Stimulated activated CD4-positive, alpha-beta T cell treated with anti-CD3 and anti-CD28 coated beads, Interleukin-12 subunit alpha, Interleukin-12 subunit beta, amount 100 ng/mL, for 24 hours (primary cell): ENCODE results near the gene IFT43.
A peak's percentile ranks its signal among the peaks of the same experiment; 100 is the strongest.

Source experiments
- DNase-seq, 2 experiments: peaks; one replicate each; pipeline ENCODE4 v3.0.0-alpha.2; 2020; ENCODE audit warnings: low read depth in 2 of 2

IFT43 gene

DNA sequence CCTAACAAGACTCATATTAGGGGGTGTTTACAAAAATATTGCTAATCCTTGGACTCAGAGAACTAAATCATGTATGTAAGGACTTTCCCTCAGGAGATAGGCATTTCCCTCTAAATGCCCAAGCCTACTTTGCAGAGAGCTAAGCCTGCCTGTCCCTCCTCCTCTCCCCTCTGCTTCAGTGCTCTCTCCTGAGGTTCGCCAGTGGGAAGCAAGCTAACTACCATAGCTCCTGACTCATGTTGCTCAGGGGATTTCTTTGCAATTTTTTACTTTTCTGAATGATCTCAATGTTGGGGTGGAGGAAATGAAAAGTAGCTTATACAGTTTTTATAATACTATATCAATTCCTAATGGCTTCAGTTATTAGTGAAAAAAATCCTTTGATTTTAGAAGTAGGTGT lies 29.6 kb downstream of the IFT43 start:
- DNase-seq: no peak

DNA sequence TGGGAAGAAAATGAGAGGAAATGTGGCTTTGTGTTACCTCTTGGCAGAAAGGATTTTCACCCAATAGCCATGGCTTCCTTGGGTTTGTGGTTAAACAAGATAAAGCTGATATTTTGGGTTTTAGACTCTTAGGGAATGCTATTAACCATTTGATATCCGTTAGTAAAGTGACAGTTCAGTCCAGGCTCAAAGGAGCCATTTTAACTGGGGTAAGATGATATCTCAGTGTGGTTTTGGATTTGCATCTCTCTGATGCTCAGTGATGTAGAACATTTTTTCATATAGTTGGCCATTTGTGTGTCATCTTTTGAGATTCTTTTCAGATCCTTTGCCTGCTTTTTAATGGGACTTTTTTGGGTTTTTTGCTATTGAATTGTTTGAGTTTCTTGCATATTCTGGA lies 30.1 kb downstream of the IFT43 start:
- DNase-seq: no peak

- DNase-seq: no peak
Measured at GRCh38 chr14:76019676-76020075, 34.1 kb downstream of the IFT43 start.

DNA sequence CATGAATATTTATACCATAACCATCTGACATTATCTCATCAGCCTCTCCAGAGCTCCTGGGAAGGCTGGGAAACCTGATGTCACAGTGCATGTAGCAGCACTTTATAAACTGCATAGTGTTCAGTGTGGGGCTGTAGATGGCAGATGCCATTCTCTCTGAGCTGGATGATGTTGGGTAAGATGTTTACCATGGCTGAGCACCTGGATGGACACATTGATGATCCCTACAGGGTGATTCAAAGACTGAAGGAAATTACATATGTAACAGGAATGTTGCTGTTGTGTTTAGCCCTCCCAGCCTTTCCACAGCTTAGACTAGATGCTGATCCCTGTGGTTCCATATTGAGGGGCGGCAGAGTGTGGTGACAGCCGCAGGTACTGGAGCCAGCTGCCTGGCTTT lies 37.4 kb downstream of the IFT43 start:
- DNase-seq: no peak

GRCh38 chr14:76023757-76024156 lies 38.2 kb downstream of the IFT43 start:
- DNase-seq: no peak

DNA sequence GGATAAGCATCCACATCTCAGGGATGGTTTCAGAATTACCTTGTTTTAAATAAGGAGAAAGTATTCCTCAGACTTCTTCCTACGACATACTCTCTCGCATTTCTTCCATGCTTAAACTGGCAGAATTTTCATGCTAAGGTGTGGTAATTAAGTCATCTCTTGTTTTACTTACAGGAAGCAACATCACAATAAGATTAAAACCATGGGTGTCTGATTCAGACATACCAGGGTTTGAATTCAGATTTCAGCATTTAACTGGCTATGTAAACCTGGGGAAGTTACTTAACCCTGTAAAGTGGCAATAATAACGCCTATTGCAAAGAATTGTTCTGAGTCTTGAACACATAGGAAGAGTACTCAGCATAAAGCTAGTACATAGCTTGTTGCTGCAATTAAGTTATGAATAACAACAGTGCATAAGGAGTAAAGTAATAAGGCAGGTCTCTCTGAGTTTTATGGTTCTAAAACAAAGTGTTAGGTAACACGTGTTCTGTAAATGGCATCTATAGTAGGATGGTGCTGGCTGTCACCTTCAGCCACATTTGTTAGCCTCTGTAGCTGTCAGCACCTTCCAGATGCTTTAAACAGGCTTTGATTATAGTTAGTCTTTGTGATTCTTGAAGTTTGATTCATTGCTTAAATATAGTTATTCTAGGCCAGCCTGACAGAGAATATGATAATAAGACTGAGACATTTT lies 38.8 kb downstream of the IFT43 start:
- DNase-seq: no peak

GRCh38 chr14:76034566-76034965 lies 49.0 kb downstream of the IFT43 start:
- no peak for DNase-seq

DNA sequence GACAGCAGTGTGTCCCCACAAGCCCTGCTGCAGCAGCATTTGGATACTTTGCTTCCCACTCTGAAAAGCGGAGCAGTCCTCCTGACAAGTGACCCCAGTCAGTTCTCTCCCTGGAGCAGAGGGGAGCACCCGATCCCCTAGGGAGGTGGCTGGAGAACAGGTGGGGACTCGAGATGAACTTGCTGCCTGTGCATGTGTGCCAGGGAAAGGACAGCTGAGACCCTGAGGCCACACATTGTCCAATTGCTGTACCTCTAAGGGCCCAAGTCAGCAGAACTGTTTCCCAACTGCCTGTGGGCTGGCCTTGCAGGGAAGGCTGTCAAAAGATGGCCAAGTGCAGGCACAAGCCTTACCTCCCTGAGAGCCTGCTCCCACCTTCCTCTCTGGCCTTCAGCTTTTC lies 55.1 kb downstream of the IFT43 start:
- no peak for DNase-seq

DNA sequence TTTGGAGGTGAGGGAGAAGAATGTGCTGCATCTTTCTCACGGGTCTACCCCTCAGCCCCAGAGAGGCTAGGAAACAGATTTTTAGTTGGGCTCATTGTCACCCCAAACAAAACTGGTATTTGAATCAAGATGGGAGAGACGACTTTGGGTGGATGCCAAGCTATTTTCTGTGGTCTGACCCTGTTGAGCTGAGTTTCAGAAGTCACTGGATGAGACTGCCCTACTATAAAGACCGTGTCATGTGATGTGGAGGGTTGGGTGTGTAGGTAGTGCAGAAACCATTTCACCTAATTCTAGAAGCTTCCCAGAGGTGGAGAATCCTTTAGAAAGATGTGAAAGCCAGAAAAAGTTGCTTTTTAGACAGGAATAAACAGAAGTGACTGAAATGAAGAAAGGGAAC lies 60.2 kb downstream of the IFT43 start:
- no peak for DNase-seq

GRCh38 chr14:76050250-76050649 lies 64.7 kb downstream of the IFT43 start:
- no peak for DNase-seq

DNA sequence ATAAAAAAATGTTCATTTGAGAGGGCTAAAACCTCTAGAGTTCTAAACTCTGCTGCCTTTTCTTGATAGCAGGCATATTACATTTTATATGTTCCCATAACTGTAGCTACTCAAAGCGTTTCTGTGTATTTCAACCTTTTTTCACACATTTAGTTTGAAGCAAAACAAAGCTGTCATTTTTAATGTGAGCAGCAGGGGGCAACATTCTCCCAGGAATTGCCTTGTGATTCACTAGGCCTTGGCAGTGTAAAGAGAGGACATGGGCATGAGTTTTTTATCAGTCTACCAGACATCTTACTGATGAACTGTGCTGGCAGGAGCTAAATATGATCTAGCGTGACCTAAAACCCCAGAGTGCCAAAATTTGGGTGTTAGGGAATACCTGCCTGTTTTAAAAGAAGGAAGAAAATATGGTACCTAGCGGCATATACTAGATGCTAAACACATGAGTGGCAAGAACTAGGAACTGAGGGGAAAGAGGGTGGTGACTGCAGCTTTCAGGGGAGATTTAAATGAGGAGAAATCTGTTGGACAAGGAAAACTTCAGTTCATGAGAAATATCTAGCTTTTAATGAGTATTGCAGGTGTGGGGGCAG lies 65.3 kb downstream of the IFT43 start:
- peak; percentile 12 to 45 for DNase-seq

DNA sequence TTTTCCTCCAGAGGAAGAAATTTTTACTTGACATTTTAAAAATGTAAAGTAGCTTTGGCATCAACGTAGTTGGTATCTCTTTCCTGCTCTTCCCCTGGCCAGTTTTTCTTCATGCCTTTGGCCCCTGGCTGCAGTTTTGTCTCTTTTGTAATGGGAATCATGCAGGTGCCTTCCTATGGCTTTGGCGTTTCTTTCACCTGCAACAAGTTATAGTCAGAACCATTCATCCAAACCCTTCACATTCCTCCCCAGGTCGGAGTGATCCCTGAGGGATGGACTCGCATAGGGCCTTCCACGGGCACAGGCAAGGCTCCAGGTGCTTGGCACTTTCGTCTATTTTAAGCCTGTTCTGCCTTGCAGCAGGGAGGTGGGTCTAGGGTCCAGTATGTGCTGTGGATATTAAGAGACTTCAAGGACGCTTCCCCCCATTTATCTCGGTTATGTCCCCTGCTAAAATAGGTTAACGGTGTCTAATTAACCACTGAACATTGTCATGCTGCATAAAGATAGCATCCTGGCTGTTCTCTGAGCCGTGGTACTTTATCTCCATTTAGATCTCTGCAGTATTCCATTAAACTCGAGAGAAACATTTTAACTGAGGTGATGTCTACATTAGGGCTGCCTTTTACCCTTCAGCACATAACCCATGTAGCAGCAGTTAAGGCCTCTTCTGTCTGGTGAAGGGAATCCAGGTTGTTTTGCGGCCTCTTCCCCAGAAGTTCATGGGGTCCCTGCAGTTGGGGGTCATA lies 66.3 kb downstream of the IFT43 start:
- no peak for DNase-seq

- DNase-seq: no peak
Measured at GRCh38 chr14:76053572-76054355, 68.2 kb downstream of the IFT43 start.

DNA sequence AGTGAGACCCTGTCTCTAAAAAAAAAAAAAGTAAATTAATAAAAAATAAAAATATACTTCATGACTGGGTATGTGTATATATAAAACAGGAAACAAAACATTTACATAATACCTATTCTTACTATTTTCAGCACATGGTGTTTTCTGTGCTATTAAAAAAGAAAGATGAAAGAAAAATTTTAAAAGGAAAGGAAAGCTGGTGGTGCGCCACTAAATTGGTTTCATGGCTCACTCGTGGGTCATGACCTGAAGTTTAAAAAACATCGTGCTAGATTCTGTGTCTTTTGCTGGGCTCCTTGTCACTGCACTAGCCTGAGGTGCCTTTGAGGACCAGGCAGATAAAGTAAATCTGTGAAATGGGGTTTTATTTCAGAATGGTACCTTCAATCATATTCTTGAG lies 69.8 kb downstream of the IFT43 start:
- DNase-seq: no peak

DNA sequence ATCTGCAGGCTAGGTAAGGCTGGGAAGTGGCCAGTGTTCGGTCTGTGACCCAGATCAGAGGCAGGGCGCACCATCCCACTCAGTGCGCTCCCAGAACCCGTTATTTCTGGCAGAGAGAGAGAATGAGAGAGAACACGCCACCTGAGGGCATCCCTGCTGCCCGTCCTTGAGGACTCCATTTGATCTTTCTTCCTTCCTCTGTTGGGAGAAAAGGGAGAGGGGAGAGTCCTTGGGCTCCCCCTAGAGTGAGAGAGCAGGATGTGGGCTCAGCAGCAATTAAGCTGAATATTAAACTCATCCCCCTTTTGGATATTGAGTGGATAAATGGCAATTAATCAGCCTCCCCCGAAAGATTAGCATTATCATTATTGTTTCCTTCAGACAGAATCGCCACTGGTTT lies 70.6 kb downstream of the IFT43 start:
- DNase-seq: no peak

DNA sequence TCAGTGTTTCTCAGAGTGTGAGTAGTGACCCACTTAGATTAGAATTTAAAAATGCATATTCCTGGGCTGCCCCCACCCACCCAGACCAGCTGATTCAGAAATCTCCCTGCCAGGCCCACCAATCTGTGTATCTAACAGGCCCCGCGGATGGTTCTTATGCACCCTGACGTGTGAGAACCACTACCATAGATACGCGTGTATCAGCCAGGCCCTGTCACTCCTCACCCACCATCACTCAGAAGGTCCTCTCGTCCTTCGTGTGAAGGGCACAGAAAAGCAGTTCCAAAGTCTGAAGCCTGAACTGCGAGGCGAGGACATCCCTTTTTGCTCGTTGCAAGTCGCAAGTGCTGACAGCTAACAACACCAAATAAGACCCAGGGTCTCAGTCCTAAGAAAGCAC lies 72.4 kb downstream of the IFT43 start:
- DNase-seq: no peak

- no peak for DNase-seq
Measured at GRCh38 chr14:76063327-76063726, 77.8 kb downstream of the IFT43 start.

GRCh38 chr14:76065519-76065918 lies 80.0 kb downstream of the IFT43 start:
- DNase-seq: no peak

GRCh38 chr14:76067536-76067935 lies 82.0 kb downstream of the IFT43 start:
- no peak for DNase-seq

- DNase-seq: no peak
Measured at GRCh38 chr14:76073717-76074116, 88.2 kb downstream of the IFT43 start.

DNA sequence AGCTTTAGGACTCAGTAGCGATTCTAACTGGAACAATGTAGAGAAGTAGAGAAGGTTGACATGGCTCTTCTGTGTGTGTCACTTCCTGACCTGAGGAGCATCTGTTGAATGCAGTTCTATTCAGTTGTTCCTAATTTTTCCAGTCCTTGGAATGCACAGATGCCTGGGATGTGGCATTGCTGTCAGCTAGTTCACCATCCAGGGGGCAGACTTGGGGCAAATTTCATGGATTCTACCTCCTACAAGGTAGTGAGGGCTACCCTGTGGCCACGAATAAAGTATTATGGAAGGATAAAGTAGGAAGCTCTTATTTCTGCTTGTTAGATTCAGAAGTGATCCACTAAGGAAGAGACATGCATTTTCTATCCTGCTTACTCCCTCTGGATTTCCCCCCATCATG lies 91.8 kb downstream of the IFT43 start:
- no peak for DNase-seq

DNA sequence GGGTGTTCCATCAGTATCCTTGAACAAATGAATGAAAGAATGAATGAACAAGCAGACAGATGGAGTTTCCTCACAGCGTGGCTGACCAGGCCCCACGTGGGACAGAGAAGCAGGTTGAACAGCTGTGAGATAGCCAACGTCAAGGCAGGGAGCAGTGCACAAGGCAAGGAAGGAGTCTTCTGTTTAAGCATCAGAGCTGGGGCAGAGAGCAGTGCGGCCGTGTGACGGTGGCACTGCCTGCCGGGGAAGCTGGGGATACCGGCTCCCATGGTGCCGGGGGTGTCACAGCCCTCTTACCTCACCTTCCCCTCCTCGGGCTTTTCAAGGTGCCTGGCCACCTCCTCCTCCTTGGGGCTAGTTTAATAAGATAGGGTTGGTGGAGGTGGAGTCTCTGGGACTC lies 92.9 kb downstream of the IFT43 start:
- no peak for DNase-seq
